Occipital lobe (tissue), 2 donors: Measurements from ENCODE around the gene ERN2. TPM values are rescaled to one million over a fixed set of nuclear protein-coding genes. Genes with fewer than 3 reads are reported as not detected.
A peak's percentile ranks its signal among the peaks of the same experiment; 100 is the strongest.

Experiments
- DNase-seq: peaks from one replicate; lab custom pipeline; 2025; lab: John Stamatoyannopoulos, UW
- total RNA-seq: library from RNA; depleted of rRNA; stranded (reverse); fragments of >200 nt; gene quantifications from one replicate; pipeline ENCODE4 v1.2.3, GENCODE V29; 2014

ERN2 gene
- total RNA-seq, 1 donor from 2014 or later, result not detected

DNA sequence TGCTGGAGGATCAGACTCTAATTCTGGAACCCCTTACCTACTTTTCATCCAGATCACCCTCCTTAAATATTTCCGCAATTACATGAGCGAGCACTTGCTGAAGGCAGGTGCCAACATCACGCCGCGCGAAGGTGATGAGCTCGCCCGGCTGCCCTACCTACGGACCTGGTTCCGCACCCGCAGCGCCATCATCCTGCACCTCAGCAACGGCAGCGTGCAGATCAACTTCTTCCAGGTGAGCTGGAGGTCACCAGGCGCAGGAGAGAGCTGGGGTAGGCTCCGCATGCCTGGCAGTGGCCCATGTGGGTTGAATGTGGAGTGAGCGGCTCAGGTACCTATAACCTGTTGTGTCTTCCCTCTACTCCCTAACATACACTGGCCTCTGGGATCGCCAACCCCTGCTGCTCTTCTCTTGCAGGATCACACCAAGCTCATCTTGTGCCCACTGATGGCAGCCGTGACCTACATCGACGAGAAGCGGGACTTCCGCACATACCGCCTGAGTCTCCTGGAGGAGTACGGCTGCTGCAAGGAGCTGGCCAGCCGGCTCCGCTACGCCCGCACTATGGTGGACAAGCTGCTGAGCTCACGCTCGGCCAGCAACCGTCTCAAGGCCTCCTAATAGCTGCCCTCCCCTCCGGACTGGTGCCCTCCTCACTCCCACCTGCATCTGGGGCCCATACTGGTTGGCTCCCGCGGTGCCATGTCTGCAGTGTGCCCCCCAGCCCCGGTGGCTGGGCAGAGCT is 23.4 kb downstream of the ERN2 start:
- DNase-seq, result no peak

GRCh38 chr16:23687034-23687808 is 25.8 kb downstream of the ERN2 start:
- no peak for DNase-seq

GRCh38 chr16:23683487-23683886 is 29.5 kb downstream of the ERN2 start:
- DNase-seq, result no peak

DNA sequence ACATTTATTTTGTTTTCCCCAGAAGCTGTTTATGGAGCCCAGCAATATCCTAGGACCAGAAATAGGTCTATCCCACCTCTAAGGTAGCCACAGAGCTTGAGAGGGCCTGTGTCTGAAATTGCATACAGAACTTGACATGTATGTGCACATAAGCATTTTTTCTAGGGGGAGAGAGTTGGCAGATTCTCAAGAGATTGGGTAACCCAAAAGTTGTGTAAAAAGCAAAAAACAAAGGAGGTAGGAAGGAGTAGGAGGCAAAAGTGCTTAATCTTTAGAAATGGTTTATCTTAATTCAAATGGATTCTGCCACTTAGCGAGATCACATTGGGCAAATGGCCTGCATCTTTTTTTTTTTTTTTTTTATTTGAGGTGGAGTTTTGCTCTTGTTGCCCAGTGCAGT is 30.8 kb downstream of the ERN2 start:
- no peak for DNase-seq

- DNase-seq, result no peak
Measured at GRCh38 chr16:23679986-23680336, 33.1 kb downstream of the ERN2 start.

DNA sequence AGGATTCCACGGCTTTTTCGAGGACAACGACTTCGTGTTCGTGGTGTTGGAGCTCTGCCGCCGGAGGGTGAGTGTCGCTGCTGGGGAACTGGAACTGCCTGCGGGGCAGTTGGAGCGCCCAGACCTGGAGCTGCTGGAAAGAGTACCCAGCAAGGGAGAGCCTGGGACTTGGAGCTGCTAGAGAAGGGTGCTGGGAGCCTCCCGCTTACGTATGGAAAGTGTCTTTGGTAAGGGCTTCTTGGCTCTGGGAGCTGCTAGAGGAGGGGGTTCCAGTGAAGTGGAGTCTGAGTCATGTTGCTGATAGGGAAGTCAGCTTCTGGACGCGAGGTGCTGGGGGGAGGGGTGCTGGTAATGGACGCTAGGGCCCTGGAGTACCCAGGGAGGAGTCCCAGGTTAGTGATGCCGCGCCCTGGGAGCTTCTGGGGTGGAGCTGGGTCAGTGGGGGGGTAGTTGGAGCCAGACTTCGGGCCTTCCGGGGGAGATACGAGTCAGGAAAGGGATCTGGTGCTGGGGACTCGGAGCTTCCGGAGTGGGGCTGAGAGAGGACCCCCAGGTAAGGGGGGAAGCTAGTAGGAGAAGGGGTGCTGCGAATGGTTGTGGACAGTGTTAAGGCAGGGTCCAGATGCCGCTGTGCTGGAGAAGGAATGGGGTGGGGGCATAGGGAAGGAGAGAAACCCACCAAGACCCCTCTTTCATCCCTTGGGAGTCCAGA is 33.6 kb downstream of the ERN2 start:
- no peak for DNase-seq

DNA sequence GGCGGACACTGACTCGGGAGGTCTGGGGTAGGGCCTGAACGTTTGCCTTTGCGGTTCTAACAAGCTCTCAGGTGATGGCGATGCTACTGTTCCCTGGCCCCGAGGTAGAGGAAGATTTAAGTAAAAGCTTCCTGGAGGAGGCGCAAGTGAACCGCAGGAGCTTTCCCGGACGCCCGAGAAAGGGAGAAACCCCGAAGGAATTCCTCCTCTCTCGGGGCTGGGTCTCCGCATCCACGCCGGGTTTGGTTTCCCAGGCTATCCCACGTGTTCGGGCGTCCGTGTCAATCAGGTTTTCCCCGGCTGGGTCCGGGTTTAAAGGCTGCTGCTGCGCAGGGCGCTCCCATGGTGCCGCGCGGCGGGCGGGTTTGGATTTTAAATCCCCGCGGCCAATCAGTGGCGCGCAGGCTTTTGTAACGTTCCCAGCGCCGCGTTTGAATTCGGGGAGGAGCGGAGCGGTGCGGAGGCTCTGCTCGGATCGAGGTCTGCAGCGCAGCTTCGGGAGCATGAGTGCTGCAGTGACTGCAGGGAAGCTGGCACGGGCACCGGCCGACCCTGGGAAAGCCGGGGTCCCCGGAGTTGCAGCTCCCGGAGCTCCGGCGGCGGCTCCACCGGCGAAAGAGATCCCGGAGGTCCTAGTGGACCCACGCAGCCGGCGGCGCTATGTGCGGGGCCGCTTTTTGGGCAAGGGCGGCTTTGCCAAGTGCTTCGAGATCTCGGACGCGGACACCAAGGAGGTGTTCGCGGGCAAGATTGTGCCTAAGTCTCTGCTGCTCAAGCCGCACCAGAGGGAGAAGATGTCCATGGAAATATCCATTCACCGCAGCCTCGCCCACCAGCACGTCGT is 34.4 kb downstream of the ERN2 start, which contains the start of gene PLK1:
PLK1 (plus strand) TSS at position 460 of the 844 bp plus-strand sequence; CDS start at position 504, 44 bp downstream.
- DNase-seq, result peak; percentile 77

- no peak for DNase-seq
Measured at GRCh38 chr16:23676924-23677480, 36.0 kb downstream of the ERN2 start.

GRCh38 chr16:23673971-23674614 is 38.9 kb downstream of the ERN2 start:
- DNase-seq, result no peak

- no peak for DNase-seq
Measured at GRCh38 chr16:23670137-23670776, 42.8 kb downstream of the ERN2 start.

DNA sequence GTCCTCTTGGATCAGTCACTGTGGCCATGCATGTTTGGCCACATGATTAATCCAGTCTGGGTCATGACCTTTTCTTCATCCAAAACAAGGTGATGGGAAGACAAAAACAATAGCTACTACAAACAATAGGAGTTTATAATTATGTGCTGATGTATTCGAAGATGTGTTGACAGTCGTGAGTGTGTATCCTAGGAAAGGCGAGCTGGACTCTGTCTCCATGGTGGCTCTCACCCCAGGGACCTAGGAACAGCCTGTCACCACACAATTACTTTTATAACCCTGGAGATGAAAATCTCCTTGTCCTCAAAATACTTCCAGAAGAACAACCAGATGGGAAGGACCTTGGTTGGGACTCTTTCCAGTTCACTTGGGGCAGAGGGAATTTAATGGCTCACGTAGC is 44.1 kb downstream of the ERN2 start:
- DNase-seq, result no peak

DNA sequence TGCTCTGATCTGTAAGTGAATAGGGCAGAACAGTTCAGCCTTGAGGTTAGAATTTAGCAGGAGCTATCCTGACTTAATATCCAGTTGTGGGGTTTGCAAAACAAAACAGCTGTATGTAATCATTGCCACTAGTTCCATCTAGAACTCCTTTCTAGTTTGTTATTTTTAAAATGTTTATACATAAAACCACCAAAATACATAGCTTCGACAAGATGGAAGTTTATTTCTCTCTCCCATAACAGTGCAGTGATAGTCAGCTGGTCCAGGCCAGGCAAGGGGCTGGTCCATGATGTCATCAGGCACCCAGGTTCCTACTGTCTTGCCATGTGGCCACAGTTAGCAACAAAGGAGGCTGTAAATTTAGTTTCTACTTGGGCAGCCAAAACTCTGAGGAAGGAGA is 44.8 kb downstream of the ERN2 start:
- DNase-seq, result no peak

DNA sequence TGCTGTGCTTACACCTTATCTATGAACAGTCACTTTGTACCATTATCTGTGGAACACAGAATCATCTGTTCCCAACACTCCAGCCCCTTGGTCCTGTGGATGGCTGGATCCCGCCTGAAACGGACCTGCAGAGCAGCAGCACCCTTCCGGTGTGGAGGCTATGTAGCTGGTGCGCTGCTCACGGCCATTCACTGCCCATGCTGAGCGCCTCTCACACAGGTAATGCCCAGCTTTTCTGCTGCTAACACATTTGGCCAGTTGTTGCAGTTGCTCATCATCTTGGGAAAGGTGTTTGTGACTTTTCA is 45.7 kb downstream of the ERN2 start:
- DNase-seq, result no peak

DNA sequence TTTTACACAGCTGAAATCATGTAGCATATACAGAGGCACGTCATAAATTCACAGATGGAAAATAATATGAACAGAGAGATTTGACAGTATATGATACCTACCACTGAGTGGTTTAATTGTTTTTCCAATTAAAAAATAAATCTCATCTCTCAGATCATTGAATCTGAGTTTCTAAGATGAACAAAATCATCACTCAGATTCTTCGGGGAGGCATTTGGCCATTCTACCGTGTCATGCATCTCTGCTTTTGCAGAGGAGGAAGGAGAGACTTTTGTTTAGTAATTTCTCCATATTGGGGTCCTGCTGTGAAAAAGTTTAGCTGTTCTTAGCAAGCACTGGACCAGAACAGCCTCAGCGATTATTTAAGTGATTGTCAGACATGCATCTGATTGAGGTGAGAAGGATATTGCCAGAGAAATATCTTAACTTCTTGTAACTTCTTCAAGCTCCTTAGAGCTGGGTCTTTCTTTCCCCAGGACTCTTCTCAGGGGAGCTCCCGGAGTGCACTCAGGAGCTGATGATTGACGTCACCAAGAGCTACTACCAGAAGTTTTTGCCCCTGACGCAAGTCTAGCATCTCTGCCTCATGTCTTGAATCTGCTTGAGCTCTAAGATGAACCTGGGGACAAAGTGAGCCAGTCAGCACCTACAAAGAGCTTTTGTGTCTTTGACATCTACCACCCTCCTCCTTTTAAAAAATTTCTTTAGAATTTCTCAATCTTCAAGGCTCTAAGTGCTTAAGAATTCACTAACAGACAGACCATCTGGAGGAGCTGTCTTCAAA is 46.3 kb downstream of the ERN2 start:
- no peak for DNase-seq

DNA sequence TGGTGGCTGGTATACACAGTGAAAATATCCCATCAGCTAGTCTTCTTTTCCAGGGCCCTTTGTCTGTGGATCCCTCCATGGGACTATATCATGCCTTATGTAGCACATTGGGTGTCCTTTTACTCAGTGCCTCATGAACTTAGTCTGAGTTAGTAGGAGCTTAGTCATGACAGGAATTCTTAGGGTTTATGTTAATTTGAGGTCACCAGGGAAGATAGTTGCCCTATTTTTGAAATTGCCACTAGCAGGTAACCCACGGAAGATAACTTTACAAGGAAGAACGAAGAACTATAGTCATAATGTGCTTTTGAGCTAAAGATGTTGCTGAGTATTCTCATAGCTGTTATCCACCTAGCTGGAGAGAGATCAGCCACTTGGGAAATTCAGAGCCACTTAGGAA is 49.1 kb downstream of the ERN2 start:
- no peak for DNase-seq

GRCh38 chr16:23651943-23652468 is 61.0 kb downstream of the ERN2 start:
- DNase-seq, result no peak

DNA sequence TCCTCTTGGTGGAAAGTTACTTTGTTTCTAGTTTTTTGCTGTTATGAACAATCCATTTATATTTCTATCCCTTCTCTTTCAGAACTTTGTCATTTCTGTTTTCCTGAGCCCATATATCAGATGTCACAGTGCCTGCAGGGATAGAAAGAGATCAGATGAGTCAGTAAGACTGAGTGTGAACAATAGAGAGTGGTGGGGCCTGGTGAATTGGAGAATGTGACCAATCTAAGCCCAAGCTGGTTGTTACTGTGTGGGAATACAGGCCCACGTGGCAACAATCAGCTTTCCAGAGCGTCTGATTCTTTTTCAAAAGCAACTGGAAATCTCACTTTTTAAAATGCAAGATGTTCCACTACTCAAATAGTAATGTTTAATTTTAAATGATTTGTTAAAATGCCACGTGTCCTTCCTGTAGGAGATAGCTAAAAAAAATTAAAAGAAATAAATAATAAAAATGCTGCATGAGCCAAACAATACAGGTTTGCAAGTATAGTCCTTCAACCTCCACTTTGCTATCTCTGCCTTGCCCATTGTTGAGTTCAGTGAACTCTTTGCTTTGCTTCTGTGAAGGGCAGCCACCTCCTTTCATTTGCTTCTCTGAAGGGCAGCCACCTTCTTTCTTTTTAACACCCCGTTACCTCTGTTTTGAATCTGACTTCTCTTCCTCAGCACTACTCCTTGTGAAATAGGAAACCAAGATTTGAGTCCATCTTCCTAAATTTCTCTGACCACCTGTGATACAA is 62.2 kb downstream of the ERN2 start:
- no peak for DNase-seq

- DNase-seq, result no peak
Measured at GRCh38 chr16:23642246-23642774, 70.7 kb downstream of the ERN2 start.
